ENCODE measurements around the gene ATG4B. TPM values are rescaled to one million over a fixed set of nuclear protein-coding genes. Genes with fewer than 3 reads are reported as not detected.

The ATG4B gene
- total and polyA plus RNA-seq, 9 of the 15 experiments (the other 6 are each of a cell fraction or from before 2014, with no cell fraction given) = 5.9 to 58.8 (median 35.6) TPM

DNA sequence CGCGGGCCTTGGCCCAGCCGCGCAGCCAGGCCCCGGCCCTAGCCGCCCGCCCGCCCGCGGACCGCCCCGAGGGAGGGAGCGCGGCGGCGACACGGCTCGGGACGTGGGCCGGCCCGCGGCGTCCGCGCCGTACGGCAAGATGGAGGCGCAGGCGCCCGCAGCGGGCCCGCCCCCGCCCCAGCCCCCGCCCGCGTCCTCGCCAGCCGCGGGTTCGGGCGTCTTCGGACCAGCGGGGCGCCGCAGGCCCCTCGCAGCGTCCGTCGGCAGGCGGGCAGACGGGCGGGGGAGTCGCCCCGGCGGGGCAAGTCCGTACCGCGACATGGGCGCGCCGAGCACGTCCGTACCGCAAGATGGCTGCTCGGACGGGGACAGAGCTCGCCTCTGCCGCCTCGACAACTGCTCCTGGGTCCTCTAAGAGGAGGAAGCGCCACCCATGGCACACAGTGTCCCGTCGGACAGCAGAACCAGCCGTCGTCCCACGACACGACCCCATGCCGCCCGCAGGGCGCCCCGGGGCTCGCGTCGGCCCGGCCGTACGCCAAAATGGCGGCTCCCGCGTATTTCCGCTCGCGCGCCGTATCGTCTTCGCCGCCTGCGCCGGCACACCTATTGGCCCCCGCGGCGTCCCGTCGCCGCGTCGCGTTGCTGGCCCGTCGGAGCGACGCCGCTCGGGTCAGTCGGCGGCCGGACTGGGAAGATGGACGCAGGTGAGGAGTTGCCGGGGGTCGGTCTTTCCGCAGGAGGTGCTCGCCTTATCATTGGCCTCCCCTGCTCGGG, at the start of gene ATG4B, which contains the start of gene THAP4 (continued):
- TF ChIP-seq, protein P1, sequence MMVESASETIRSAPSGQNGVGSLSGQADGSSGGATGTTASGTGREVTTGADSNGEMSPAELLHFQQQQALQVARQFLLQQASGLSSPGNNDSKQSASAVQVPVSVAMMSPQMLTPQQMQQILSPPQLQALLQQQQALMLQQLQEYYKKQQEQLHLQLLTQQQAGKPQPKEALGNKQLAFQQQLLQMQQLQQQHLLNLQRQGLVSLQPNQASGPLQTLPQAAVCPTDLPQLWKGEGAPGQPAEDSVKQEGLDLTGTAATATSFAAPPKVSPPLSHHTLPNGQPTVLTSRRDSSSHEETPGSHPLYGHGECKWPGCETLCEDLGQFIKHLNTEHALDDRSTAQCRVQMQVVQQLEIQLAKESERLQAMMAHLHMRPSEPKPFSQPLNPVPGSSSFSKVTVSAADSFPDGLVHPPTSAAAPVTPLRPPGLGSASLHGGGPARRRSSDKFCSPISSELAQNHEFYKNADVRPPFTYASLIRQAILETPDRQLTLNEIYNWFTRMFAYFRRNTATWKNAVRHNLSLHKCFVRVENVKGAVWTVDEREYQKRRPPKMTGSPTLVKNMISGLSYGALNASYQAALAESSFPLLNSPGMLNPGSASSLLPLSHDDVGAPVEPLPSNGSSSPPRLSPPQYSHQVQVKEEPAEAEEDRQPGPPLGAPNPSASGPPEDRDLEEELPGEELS (CRISPR knock-in tag; IDR thresholded peaks at IDR 0.05; ENCODE audit: borderline replicate concordance) = no peak
- TF ChIP-seq, protein P2, sequence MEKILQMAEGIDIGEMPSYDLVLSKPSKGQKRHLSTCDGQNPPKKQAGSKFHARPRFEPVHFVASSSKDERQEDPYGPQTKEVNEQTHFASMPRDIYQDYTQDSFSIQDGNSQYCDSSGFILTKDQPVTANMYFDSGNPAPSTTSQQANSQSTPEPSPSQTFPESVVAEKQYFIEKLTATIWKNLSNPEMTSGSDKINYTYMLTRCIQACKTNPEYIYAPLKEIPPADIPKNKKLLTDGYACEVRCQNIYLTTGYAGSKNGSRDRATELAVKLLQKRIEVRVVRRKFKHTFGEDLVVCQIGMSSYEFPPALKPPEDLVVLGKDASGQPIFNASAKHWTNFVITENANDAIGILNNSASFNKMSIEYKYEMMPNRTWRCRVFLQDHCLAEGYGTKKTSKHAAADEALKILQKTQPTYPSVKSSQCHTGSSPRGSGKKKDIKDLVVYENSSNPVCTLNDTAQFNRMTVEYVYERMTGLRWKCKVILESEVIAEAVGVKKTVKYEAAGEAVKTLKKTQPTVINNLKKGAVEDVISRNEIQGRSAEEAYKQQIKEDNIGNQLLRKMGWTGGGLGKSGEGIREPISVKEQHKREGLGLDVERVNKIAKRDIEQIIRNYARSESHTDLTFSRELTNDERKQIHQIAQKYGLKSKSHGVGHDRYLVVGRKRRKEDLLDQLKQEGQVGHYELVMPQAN (IDR thresholded peaks at IDR 0.05; ENCODE audit: borderline replicate concordance) = no peak
- TF ChIP-seq SMAD3 (CRISPR knock-in tag; conservative IDR thresholded peaks at IDR 0.05) = no peak
- no peak for TF ChIP-seq ZC3H11A (IDR thresholded peaks at IDR 0.05; ENCODE audit: low read depth, low read length)
- no peak for TF ChIP-seq PTBP1 (IDR thresholded peaks at IDR 0.05; ENCODE audit: low read depth, low read length)
- peak; percentile 49; the same call in 1 of the 2 replicates for TF ChIP-seq ATF7 (IDR thresholded peaks at IDR 0.05)
- no peak for TF ChIP-seq ZFPM2 (CRISPR knock-in tag; IDR thresholded peaks at IDR 0.05)
- TF ChIP-seq IRF2 (CRISPR knock-in tag; IDR thresholded peaks at IDR 0.05) = no peak
- TF ChIP-seq, protein P3, sequence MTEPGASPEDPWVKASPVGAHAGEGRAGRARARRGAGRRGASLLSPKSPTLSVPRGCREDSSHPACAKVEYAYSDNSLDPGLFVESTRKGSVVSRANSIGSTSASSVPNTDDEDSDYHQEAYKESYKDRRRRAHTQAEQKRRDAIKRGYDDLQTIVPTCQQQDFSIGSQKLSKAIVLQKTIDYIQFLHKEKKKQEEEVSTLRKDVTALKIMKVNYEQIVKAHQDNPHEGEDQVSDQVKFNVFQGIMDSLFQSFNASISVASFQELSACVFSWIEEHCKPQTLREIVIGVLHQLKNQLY (CRISPR knock-in tag; conservative IDR thresholded peaks at IDR 0.05) = no peak
- TF ChIP-seq, protein P4, sequence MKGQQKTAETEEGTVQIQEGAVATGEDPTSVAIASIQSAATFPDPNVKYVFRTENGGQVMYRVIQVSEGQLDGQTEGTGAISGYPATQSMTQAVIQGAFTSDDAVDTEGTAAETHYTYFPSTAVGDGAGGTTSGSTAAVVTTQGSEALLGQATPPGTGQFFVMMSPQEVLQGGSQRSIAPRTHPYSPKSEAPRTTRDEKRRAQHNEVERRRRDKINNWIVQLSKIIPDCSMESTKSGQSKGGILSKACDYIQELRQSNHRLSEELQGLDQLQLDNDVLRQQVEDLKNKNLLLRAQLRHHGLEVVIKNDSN (CRISPR knock-in tag; IDR thresholded peaks at IDR 0.05) = no peak
- TF ChIP-seq CREB1 (IDR thresholded peaks at IDR 0.05) = peak; percentile 98
- TF ChIP-seq CREB1 (CRISPR knock-in tag; IDR thresholded peaks at IDR 0.05) = peak; percentile 98
- TF ChIP-seq, protein P5, sequence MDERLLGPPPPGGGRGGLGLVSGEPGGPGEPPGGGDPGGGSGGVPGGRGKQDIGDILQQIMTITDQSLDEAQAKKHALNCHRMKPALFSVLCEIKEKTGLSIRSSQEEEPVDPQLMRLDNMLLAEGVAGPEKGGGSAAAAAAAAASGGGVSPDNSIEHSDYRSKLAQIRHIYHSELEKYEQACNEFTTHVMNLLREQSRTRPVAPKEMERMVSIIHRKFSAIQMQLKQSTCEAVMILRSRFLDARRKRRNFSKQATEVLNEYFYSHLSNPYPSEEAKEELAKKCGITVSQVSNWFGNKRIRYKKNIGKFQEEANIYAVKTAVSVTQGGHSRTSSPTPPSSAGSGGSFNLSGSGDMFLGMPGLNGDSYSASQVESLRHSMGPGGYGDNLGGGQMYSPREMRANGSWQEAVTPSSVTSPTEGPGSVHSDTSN (CRISPR knock-in tag; IDR thresholded peaks at IDR 0.05; ENCODE audit: low read depth) = no peak
- TF ChIP-seq, protein P5 (tag; conservative IDR thresholded peaks at IDR 0.05; ENCODE audit: low read depth) = no peak
- no peak for TF ChIP-seq MCM7 (IDR thresholded peaks at IDR 0.05)
- TF ChIP-seq MEF2A (IDR thresholded peaks at IDR 0.05; ENCODE audit: control insufficient read depth, low read depth, low read length) = no peak
- TF ChIP-seq, protein P6, sequence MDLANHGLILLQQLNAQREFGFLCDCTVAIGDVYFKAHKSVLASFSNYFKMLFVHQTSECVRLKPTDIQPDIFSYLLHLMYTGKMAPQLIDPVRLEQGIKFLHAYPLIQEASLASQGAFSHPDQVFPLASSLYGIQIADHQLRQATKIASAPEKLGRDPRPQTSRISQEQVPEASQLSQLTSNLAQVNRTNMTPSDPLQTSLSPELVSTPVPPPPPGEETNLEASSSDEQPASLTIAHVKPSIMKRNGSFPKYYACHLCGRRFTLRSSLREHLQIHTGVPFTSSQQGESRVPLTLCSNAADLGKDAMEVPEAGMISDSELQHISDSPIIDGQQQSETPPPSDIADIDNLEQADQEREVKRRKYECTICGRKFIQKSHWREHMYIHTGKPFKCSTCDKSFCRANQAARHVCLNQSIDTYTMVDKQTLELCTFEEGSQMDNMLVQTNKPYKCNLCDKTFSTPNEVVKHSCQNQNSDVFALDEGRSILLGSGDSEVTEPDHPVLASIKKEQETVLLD (IDR thresholded peaks at IDR 0.05) = no peak
